Measurements from ENCODE around the gene GRID1.

Gene GRID1

DNA sequence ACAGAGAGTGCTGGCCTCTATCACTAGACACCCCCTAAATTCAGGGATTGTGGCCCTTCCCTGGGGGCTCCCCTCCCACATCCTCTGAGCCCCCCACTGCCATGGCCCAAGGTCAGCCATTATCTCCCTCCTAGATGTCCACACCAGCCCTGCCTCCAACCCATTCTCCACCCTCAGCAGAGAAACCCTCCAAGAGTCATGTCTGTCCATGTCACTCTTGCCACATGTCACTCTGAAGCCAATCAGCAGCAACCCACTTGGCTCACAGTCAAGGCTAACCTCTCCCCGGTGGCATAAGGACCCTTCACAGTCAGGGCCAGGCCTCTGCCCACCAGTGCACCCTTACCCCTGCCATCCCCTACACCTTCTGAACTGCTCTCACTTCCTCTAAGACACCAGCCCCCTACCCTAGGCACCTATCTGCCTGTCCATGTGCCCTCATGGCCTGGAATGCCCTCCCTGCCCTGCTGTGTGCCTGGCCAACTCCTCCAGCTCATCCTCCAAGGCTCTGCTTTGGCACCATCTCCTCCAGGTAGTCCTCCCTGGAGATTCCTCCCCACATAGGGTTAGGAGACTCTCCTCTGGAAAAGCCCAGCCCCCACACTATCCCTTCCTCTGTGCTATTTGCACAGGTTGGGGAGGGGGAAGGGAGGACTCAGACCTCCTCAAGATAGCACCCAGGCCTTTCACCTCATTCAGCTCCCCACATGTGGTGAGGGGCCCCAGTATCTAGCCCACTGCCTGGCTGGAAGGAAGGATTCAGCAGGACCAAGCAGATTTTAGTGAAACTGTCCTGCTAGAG, 83.7 kb downstream of the GRID1 start:
- DNase-seq (ENCODE audit: insufficient read length, low spot score) (no peak), FAIRE-seq (no peak)
- TF ChIP-seq, protein P1, sequence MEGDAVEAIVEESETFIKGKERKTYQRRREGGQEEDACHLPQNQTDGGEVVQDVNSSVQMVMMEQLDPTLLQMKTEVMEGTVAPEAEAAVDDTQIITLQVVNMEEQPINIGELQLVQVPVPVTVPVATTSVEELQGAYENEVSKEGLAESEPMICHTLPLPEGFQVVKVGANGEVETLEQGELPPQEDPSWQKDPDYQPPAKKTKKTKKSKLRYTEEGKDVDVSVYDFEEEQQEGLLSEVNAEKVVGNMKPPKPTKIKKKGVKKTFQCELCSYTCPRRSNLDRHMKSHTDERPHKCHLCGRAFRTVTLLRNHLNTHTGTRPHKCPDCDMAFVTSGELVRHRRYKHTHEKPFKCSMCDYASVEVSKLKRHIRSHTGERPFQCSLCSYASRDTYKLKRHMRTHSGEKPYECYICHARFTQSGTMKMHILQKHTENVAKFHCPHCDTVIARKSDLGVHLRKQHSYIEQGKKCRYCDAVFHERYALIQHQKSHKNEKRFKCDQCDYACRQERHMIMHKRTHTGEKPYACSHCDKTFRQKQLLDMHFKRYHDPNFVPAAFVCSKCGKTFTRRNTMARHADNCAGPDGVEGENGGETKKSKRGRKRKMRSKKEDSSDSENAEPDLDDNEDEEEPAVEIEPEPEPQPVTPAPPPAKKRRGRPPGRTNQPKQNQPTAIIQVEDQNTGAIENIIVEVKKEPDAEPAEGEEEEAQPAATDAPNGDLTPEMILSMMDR (IDR thresholded peaks at IDR 0.05; ENCODE audit: insufficient read depth, missing control alignments): no peak

GRCh38 chr10:86281396-86281795, 85.2 kb downstream of the GRID1 start:
- no peak for DNase-seq (ENCODE audit: insufficient read length, low spot score)
- no peak for FAIRE-seq
- TF ChIP-seq, protein P1 (IDR thresholded peaks at IDR 0.05; ENCODE audit: insufficient read depth, missing control alignments): no peak

DNA sequence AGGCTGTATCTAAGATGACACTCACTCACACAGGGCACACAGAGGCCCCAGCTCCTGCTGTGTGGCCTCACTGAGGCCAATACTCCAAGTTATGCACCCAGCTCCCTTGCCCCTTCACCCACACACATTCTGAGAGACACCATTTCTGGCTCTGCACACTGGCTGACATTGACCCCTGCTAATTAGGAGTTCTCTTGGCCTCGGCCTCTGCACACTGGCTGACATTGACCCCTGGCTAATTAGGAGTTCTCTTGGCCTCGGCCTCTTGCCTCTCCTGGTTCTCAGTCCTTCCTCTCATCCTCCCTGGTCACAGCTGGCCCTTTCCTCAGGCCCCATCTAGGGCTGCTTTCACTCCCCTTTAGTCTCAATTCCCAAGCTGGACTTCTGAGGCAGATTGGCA, 97.3 kb downstream of the GRID1 start:
- FAIRE-seq: no peak
- TF ChIP-seq, protein P1 (IDR thresholded peaks at IDR 0.05; ENCODE audit: insufficient read depth, missing control alignments): no peak
- no peak for DNase-seq (ENCODE audit: insufficient read length, low spot score)

DNA sequence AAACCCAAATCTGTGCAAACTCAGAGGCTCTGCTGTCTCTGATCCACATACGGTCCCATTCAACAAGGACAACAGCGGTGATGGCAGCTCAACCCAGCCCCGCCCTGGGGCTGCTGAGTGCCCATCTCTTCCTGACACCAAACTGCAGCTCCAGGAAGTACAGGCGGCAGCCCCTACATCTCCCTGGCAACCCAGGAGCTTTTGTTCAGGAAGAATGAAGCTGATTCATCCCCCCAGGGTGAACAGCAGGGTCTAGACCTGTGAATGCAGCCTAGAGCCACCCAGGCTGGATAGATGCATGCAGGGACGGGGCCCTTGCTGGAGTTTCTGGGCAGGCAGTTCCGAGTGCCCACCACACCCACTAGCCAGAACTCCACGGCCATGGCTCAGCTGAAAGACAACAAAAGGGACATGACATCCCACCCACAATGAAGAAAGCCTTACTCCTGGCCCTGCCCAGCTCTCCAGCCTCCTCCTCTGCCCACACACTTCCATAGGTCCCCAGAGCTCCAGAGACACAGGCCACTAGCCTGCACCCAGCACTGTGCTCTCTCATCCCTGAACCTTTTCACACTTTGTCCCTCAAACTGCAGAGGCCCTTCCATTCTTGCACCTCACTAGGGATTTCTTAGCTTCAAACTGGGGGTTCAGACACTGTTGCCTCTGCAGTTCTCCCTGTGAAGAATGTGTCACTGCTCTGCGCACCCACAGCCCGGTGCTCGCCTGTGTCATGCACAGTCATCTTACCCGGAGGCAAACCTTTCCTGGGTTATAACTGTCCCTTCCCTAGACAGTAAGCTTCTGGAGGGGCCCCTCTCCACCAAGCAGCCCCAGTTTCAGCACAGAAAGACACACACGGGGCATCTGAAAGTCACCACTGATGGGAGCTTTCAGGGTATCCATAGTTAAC, 99.1 kb downstream of the GRID1 start:
- TF ChIP-seq, protein P1 (IDR thresholded peaks at IDR 0.05; ENCODE audit: insufficient read depth, missing control alignments): no peak
- DNase-seq (ENCODE audit: insufficient read length, low spot score) (no peak), FAIRE-seq (no peak)

DNA sequence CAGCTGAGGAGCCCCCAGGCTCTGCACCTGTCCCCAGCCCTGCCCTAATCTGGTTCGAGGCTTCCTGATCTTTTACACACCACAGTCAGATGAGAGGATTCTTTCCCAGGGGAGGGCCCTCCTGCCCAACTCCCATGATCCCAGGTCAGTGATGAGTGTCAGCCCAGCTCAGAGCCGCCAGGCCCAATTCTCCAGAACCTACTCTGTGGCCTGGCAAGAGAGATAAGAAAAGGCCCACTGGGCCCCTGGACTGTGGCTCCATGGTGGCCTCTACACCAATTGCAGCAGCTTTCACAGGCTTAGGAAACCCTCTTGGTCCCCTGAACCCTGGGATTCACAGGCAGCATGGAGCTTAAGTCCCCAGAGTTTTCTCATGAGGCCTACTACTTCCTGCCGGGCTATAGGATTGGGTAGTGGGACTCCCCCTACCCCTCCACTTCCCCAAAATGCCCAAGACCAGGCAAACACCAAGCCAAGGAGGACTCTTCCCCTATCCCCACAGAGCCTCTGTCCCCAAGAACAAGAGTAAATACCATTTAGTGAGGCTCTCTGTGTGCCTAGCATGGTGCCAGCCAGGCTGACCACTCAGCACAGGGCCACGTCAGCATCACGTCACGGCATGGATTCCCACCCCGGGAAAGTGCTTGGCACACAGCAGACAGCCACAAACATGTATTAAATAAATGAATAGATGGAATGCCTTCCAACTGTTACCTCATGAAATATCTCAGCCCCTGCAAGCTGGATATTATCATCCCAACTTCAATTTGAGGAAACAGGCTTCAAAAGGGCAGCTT, 100.0 kb downstream of the GRID1 start:
- DNase-seq (ENCODE audit: insufficient read length, low spot score) (no peak), FAIRE-seq (no peak)
- TF ChIP-seq, protein P1 (IDR thresholded peaks at IDR 0.05; ENCODE audit: insufficient read depth, missing control alignments): no peak

DNA sequence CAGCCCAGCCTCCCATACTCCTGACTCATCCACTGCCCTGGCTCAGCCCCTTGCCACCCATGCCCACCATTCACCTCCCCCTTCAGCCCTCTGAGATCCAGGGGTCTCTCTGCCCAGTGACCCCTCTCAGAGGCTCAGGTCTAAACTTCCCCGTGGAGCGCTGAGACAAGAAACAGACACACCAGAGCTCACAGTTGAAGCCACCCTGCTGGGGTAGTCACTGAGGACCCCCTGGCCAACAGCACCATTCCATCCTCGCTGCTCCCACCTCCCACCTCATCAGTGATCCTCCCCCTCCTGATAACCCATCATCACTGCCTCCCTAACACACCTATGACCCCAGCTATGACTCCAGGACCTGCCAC, 100.7 kb downstream of the GRID1 start:
- DNase-seq (ENCODE audit: insufficient read length, low spot score): no peak
- FAIRE-seq: no peak
- TF ChIP-seq, protein P1 (IDR thresholded peaks at IDR 0.05; ENCODE audit: insufficient read depth, missing control alignments): no peak
